ENCODE measurements around the gene SRPK1.

SRPK1 gene

DNA sequence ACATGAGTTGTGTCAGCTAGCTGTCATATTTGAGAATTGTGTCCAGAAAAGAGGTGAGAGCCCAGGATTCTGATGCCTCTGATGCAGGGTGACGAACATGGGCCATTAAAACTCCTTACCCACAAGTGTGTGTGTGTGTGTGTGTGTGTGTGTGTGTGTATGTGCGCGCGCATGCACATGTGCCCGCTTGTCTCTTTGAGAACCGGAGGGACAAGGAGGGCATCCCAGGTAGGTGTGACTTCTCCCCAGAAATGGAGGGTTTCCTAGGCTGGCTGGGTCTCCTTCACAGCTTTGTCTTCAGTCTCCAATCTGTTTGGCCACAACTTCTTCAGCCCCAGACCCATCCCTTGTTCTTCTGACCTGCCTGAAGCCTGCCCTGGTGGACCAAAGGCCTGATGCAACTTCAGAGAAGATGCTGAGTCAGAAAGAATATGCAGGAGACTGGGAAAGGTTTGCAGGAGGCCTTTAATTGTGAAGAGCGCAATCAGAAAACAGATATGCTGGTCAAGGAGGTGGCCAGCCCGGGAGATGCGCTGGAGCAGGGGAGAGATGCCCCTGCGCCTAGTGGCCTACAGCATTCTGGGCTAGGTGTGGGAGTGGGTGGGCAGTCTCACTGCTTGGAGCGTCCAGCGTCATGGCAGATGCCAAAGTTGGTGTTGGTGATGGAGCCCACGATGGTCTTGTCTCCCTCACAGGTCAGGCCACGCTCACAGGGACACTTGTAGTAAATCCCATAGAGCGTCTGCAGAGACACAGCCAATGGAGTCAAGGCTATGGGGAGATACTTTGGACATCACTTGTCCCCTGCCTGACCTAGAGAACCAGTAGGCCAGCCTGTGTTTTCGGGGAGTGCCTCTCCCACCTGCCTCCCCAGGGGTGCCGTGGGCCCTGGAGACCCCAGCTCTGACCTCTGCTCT lies 126.1 kb downstream of the SRPK1 start:
- ATAC-seq (no peak), DNase-seq (no peak)
- Mint-ChIP-seq H3K27ac (peak overlapping the region in 1 of 2 donors; percentile 30), H3K4me1 (no peaks in the 10 kb centered on the region), H3K27me3 (peaks cover 18% of the 10 kb centered on the region), H3K4me3 (no peak overlapping the region), H3K9me3 (no peaks in the 10 kb centered on the region)

DNA sequence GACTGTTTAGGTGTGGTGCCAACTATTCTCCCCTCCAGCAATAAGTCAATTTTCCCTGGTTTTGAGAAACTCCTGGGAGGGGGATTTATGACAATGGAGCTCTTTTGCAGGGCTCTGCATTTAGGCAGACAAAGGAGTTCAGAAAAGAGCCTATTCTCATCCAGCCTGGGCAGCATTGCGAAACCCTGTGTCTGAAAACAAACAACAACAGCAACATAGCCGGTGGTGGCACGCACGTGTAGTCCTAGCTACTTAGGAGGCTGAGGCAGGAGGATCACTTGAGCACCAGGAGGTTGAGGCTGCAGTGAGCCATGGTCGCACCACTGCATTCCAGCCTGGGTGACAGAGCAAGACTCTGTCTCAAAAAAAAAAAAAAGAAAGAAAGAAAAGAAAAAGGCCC lies 130.2 kb downstream of the SRPK1 start:
- H3K9me3 Mint-ChIP-seq: no peaks in the 10 kb centered on the region
- DNase-seq (no peak), ATAC-seq (no peak)
- peaks cover 57% of the 10 kb centered on the region for H3K27me3 Mint-ChIP-seq
- H3K4me1 Mint-ChIP-seq: peaks cover 6% of the 10 kb centered on the region
- no peak overlapping the region for H3K4me3 Mint-ChIP-seq
- H3K27ac Mint-ChIP-seq: peak overlapping the region in 1 of 2 donors; percentile 64

DNA sequence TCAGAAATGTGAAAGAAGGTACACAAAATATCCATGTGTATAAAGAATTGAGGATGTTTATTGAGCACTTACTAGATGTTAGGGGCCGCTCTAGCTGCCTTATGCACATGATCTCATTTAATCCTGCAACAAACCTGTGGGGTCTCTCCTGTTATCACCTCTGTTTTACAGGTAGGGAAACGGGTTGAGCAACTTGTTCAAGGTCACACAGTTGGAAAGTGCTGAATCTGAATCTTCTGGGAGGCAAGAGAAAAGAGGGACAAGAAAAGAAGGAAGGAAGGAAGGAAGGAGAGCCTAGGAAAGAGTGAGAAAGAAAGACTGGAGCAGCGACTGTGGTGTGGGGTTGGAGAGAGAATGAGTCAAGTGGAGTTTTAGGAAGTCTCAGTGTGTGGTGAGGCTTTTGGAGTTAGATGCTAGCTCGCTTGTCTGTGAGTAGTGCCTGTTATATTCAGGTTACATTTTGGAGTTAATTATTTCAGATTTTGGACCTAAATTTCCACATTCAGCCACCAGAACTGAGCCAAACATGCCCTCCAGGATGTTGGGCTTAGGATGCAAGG lies 132.4 kb downstream of the SRPK1 start:
- Mint-ChIP-seq H3K9me3 (no peaks in the 10 kb centered on the region), H3K27me3 (peaks cover 74% of the 10 kb centered on the region), H3K27ac (no peak overlapping the region), H3K4me3 (no peak overlapping the region), H3K4me1 (peaks cover 6% of the 10 kb centered on the region)
- ATAC-seq (no peak), DNase-seq (no peak)

DNA sequence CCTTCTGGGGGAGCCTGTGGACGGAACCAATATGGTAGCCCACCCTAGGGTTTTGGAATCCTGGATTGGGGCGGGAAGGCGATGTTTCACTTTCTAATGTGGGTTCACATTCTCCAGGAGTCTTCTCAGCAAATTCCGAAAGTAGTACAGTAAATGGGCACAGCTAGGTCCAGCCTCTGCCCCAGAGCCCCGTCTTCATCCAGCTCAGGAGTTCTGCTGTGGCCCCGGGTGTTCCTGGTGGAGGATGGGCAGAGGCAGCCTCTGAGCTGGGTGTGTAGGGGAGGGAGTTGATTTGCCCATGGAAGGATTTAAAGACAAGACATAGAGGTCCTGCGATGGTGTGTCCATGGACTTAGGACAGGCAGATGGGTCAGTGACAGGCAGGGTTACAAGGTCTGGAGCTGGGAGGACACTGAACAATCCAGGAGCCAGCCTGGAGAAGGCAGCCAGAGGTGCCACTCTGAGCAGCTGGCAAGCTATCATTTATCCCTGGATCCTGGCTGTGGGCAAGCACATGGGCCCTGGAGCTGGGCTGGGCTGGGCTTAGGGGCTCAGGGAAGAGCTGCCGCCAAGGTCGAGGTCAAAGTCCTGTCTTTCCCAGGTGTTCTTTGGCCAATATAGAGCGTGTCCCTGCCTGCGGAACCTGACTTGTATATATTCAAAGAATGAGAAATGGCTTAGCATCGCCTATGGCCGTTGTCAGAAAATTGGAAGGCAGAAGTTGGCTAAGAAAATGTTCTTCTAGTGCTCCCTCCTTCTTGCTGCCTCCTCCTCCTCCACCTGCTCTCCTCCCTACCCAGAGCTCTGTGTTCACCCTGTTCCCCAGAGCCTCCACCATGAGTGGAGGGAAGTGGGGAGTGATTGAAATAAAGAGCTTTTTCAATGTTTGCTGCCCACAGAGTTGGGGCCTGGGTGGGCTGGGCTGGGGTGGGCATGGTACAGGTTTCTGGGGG lies 133.4 kb downstream of the SRPK1 start:
- Mint-ChIP-seq H3K9me3 (no peaks in the 10 kb centered on the region), H3K4me3 (no peak overlapping the region)
- no peak for ATAC-seq

DNA sequence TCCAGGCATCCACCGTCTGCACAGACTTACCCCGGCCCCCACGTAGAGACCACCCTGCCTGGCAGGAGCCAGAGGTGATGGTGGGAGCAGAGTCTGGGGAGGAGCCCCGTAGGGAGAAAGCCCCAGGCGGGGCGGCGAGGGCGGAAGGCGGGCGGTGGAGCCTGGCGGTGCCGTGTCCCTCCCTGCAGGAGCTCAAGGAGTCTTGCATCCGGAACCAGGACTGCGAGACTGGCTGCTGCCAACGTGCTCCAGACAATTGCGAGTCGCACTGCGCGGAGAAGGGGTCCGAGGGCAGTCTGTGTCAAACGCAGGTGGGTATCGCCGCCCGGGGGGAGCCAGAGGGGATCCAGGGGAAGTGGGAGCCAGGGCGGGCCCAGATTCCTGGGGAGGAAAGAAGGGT lies 134.1 kb downstream of the SRPK1 start:
- no peak overlapping the region for H3K4me3 Mint-ChIP-seq
- H3K4me1 Mint-ChIP-seq: peaks cover 6% of the 10 kb centered on the region
- ATAC-seq: no peak
- no peak for DNase-seq
- no peaks in the 10 kb centered on the region for H3K9me3 Mint-ChIP-seq
- H3K27me3 Mint-ChIP-seq: peaks cover 82% of the 10 kb centered on the region
- H3K27ac Mint-ChIP-seq: no peak overlapping the region

More for the DNA sequence above, 133.4 kb downstream of the SRPK1 start:
- H3K27me3 Mint-ChIP-seq: peaks cover 75% of the 10 kb centered on the region
- H3K4me1 Mint-ChIP-seq: peaks cover 6% of the 10 kb centered on the region
- H3K27ac Mint-ChIP-seq: no peak overlapping the region
- no peak for DNase-seq

DNA sequence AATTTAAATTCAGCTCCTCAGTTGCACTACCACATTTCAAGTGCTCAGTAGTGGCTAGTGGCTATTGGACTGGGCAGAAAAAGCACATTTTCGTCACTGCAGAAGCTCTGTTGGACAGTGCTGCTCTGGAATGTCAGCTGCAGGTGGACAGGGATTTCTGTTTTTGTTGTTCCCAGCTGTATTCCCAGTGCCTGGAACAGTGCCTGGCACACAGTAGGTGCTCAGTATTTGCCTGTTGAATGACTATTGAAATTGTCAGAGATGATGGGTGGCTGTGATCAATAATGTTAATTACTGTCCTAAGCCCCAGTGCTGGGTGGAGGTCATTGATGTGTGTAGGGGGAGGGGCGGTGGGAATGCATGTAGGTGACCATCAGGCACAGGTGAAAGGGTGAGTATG lies 134.6 kb downstream of the SRPK1 start:
- DNase-seq: no peak
- Mint-ChIP-seq H3K4me3 (no peak overlapping the region), H3K4me1 (peaks cover 6% of the 10 kb centered on the region), H3K27me3 (peaks cover 87% of the 10 kb centered on the region), H3K9me3 (no peaks in the 10 kb centered on the region), H3K27ac (no peak overlapping the region)
- ATAC-seq: no peak

DNA sequence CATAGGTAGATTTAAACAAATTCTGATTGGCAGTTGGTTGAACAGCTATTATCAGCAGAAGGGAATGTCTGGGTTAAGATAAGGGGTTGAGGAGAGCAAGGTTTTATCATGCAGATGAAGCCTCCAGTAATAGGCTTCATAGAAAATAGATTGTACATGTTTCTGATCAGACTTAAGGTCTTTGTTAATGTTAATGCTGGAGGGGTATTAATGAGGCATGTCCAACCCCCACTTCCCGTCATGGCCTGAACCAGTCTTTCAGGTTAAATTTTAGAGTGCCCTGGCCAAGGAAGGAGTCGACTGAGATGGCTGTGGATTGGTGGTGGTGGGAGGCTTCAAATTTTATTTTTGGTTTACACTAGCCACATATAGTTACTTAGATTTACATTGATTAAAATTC lies 136.7 kb downstream of the SRPK1 start:
- Mint-ChIP-seq H3K9me3 (no peaks in the 10 kb centered on the region), H3K4me3 (no peak overlapping the region), H3K4me1 (peaks cover 6% of the 10 kb centered on the region), H3K27ac (no peak overlapping the region), H3K27me3 (peaks cover 83% of the 10 kb centered on the region)
- no peak for DNase-seq
- no peak for ATAC-seq
